ENCODE results near the gene HCN2. TPM values are rescaled to one million over a fixed set of nuclear protein-coding genes. Genes with fewer than 3 reads are reported as not detected.

HCN2 gene
- total and polyA plus RNA-seq, 2 of the 8 experiments (the other 6 are each of a cell fraction or from before 2014, with no cell fraction given) = 1.0 to 4.0 TPM

DNA sequence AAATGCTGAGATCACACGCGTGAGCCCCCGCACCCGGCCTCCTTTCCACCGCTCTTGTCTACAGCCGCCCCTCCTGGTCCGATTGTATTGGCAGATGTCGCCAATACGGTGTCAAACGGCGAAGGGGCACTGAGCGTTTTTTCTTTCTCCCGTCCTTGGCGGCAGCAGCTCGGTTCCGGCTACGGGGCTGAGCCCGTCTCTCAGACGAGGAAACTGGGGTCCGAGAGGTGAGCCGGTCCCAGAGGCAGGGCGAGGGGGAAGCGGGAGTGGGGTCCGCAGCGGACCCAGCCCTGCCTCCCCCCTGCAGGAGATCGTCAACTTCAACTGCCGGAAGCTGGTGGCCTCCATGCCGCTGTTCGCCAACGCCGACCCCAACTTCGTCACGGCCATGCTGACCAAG lies 23.3 kb downstream of the HCN2 start:
- Histone ChIP-seq H2BK5ac (ENCODE audit: low read depth, low read length) (no peak overlapping the region), H3K23ac (ENCODE audit: insufficient read length) (no peak overlapping the region), H3K56ac (replicated peaks; ENCODE audit: insufficient read length, low read depth, low read length) (no peak overlapping the region), H3K4me1 (replicated peaks in 1 of 4; ENCODE audit: control insufficient read depth in 3 of 4, insufficient read depth in 4 of 4, low read length in 3 of 4) (no peaks in the 10 kb centered on the region), H3K79me2 (ENCODE audit: control insufficient read depth in 1 of 2, insufficient read depth in 2 of 2, low read length in 2 of 2) (no peaks in the 10 kb centered on the region), H3K27ac (ENCODE audit: low read depth, low read length) (no peak overlapping the region), H2AK5ac (ENCODE audit: low read depth, low read length) (no peak overlapping the region), H4K91ac (replicated peaks; ENCODE audit: insufficient read length, low read length) (no peak overlapping the region), H2AFZ (ENCODE audit: low read length) (no peak overlapping the region), H4K5ac (ENCODE audit: insufficient read length, low read depth, low read length) (no peak overlapping the region), H2BK15ac (ENCODE audit: low read length) (no peak overlapping the region), H3K4me3 (ENCODE audit: extremely low read depth in 1 of 4, insufficient read depth in 2 of 4, low read depth in 3 of 4, low read length in 4 of 4) (no peak overlapping the region), H2BK120ac (replicated peaks; ENCODE audit: low read depth, low read length) (no peak overlapping the region), H3K27me3 (replicated peaks in 1 of 4; ENCODE audit: control insufficient read depth in 3 of 4, extremely low read depth in 1 of 4, insufficient read depth in 3 of 4, low read length in 3 of 4) (no peaks in the 10 kb centered on the region), H2BK20ac (ENCODE audit: low read length) (no peak overlapping the region), H3K36me3 (ENCODE audit: control insufficient read depth in 2 of 4, insufficient read depth in 4 of 4, low read length in 3 of 4) (peaks cover 0 to 16% (median 6%) of the 10 kb centered on the region in 4 experiments; a peak in 3 of 8 replicates), H3K4me2 (ENCODE audit: insufficient read depth in 1 of 2, low read depth in 2 of 2, low read length in 2 of 2) (no peak overlapping the region), H4K8ac (ENCODE audit: extremely low read depth, insufficient read depth, low read length) (no peak overlapping the region; the same call in 1 of the 2 replicates), H3K23me2 (ENCODE audit: low read depth, low read length) (no peaks in the 10 kb centered on the region), H2BK12ac (ENCODE audit: low read depth, low read length) (no peak overlapping the region), H3K9ac (replicated peaks in 1 of 4; ENCODE audit: extremely low read depth in 1 of 4, low read depth in 3 of 4, low read length in 3 of 4) (no peak overlapping the region), H3K18ac (ENCODE audit: extremely low read depth, low read length) (no peak overlapping the region), H3K79me1 (ENCODE audit: low read depth, low read length) (no peaks in the 10 kb centered on the region), H3K4ac (replicated peaks; ENCODE audit: insufficient read length, low read depth, low read length) (no peak overlapping the region), H3K14ac (ENCODE audit: insufficient read length) (no peak overlapping the region), H4K20me1 (replicated peaks in 1 of 2; ENCODE audit: control insufficient read depth in 1 of 2, insufficient read depth in 2 of 2, low read length in 2 of 2) (peaks cover 0 to 5% of the 10 kb centered on the region in 2 experiments), H3K9me3 (ENCODE audit: insufficient read depth in 2 of 2, low read depth in 1 of 2, low read length in 1 of 2) (no peaks in the 10 kb centered on the region)
- POLR2A ChIA-PET (ENCODE audit: partially characterized antibody) = interaction anchor here (0.9 to 1.6 kb wide), 5 partner anchors 9 to 41 kb away, joined by 3 to 6 read pairs (median 4); no protein-coding TSS in a partner anchor
- FAIRE-seq (no peak), DNase-seq (ENCODE audit: low read depth in 1 of 2, low spot score in 2 of 2) (no peak)
- CTCF ChIA-PET (ENCODE audit: partially characterized antibody) = interaction anchor here (0.7 to 1.5 kb wide), 5 partner anchors 10 to 102 kb away, joined by 3 to 7 read pairs (median 4); partner anchors contain the start of gene HCN2
- WGBS, 2 experiments (ENCODE audit: extremely low coverage in 1 of 2, insufficient coverage in 1 of 2, insufficient read length in 1 of 2, insufficient replicate concordance in 2 of 2, low coverage in 1 of 2, low lambda C conversion rate in 2 of 2, missing lambda C conversion rate in 1 of 2) = 97% methylated on average over 28 of the region's 33 CpGs; no CpG with 5 or more reads in 1 of the 2 experiments
- no peak for TF ChIP-seq SAP30 (IDR thresholded peaks at IDR 0.05; ENCODE audit: insufficient read depth, insufficient replicate concordance, low read length)
- TF ChIP-seq TEAD4 (IDR thresholded peaks at IDR 0.05; ENCODE audit: low read depth, low read length) = no peak
- TF ChIP-seq JUND (IDR thresholded peaks at IDR 0.05; ENCODE audit: low read length) = no peak
- no peak for TF ChIP-seq TAF1 (IDR thresholded peaks at IDR 0.05; ENCODE audit: low read depth, low read length)
- TF ChIP-seq SP2 (IDR thresholded peaks at IDR 0.05; ENCODE audit: low read length) = no peak
- no peak for TF ChIP-seq TCF12 (IDR thresholded peaks at IDR 0.05; ENCODE audit: low read depth, low read length)
- no peak for TF ChIP-seq BACH1 (IDR thresholded peaks at IDR 0.05; ENCODE audit: low read length)
- TF ChIP-seq CBX5 (IDR thresholded peaks at IDR 0.05; ENCODE audit: low read depth, low read length) = no peak
- TF ChIP-seq, protein P1, sequence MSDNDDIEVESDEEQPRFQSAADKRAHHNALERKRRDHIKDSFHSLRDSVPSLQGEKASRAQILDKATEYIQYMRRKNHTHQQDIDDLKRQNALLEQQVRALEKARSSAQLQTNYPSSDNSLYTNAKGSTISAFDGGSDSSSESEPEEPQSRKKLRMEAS (IDR thresholded peaks at IDR 0.05) = no peak
- TF ChIP-seq RAD21 (IDR thresholded peaks at IDR 0.05 in 1 of 2, conservative IDR thresholded peaks at IDR 0.05 in 1 of 2; ENCODE audit: low read depth in 2 of 2, low read length in 2 of 2) = no peak
- TF ChIP-seq RXRA (IDR thresholded peaks at IDR 0.05; ENCODE audit: insufficient read depth, low read depth, low read length) = no peak
- TF ChIP-seq SRF (IDR thresholded peaks at IDR 0.05; ENCODE audit: low read depth, low read length) = no peak
- TF ChIP-seq CTBP2 (IDR thresholded peaks at IDR 0.05; ENCODE audit: borderline replicate concordance, insufficient read depth, insufficient read length, low read length) = no peak
- no peak for TF ChIP-seq CHD1 (IDR thresholded peaks at IDR 0.05; ENCODE audit: low read depth, low read length)
